AML-193 (cell line): ENCODE results near the gene PTPRT.

ENCODE experiments used
- DNase-seq, 2 experiments: peaks; one replicate each; lab custom pipeline; 2025; lab: John Stamatoyannopoulos, UW

The PTPRT gene

DNA sequence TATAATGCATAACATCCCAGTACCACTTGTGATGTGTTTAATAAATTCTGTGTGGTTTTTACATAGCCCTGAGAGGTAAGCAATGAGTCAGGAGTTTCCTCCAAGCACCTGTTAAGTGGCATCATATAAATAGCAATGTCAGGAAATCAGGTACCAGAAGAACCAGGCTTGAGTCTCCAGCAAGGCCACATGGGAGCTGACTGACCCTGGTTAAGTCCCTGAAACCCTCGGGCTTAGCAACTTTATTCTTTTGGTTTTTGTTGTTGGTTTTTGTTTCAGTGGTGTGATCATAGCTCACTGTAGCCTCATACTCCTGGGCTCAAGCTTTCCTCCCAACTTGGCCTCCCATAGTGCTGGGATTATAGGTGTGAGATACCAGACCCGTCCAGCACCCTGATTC lies 70.0 kb downstream of the PTPRT start:
- no peak for DNase-seq

- DNase-seq, result no peak
Observed at GRCh38 chr20:43102394-43102793, 87.3 kb downstream of the PTPRT start.

- no peak for DNase-seq
Observed at GRCh38 chr20:43096931-43097260, 92.8 kb downstream of the PTPRT start.

DNA sequence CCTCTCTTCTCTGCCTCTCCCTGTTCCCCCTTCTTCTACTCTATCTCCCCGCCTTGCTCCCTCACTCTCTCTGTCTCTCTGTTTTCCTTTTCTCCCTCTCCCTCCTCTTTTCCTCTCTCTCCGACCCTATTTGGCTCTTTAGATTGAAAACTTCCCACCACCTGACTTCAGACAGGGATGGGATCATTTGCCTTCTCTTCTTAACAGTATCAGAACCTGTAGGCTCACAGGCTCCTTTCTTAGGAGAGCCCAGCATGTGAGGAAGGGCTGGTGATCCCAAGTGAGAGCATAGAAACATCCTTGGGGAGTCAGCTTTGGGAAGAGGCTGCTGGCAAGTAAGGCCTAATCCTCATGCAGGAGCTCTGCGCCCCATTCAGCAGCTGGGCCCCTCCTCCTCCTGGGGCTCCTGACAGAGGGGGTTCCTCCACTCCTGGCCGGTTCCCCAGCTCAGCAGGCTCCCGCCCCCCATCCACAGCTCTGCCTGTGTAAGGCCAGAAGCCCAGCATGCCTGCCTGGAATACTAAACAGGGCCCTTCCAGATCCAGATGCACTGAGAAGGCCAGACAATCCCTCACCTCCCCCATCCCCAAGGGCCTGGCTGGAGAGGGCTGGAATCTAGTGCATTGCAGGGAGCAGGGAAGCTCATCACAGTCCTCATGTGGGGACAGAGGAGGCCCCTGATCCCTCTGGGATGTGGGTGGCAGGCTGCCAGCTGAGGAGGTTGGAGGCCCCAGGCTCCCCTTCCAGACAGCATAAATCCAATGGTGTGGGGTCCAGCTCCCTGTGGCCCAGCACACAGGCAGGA lies 93.4 kb downstream of the PTPRT start:
- no peak for DNase-seq

GRCh38 chr20:43095034-43095433 lies 94.7 kb downstream of the PTPRT start:
- DNase-seq, result no peak

DNA sequence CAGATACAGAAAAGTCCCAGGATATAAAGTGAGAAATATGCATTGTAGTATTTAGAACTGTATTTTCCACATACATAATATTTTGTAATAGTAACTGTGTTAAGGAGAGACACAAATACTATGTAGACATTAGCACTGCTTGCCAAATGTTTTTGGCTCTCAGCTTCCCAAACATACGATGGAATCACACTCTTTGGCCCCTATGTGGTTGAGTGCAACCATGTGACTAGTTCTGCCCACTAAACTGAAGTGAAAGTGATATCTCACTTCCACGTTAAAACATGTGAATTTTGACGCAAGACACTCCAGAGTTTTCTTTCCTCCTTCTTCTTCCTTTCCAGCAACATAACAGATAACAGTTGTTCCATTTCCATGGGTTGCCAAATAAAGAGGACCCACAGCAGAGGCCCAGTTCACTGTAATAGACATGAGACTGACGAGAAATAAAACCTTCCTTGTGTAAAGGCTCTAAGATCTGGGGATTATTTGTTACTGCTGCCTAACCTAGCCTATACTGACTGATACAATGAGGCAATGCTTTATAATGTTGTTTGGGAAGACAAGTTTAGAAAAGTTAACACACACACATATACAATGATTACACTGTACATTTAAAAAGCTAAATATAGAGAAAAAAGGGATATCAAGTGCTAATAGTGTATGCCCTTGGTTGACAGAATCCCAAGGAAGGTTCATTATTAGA lies 97.2 kb downstream of the PTPRT start:
- no peak for DNase-seq

DNA sequence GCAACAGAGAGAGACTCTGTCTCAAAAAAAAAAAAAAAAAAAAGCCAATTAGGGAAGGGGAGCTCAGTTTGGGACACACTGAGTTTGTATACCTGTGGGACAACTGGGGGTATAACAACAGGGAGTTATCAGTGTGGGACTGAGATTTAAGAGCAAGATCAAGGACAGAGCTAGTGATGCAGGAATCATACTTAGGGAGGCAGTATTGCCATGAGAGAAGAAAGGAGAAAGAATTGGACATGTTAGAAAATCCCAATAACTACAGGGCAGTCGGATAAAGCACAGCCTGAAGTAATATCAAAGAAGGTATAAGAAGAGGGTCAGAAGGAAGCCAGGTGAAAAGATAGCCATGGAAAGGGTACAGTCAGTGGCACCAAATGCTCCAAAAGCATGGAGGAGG lies 121.2 kb downstream of the PTPRT start:
- no peak for DNase-seq

DNA sequence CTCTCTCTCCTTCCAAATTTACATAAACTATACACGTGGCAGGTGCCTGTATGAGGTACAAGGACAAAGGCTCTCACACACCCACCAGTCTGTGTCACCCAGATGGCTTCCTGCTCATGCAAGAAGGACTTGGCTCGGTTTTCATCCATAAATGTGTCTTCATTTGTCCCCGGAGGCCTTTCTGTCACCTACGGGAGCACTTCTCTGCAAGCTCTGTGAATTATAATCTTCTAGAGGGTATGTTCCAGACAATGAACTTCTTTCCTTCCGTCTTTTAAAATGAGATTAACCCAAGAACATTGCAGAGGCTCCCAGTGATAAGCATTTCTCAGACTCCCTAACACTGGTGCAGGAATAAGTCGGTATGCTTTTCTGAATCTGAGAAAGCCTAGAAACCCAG lies 123.6 kb downstream of the PTPRT start:
- DNase-seq, result no peak

DNA sequence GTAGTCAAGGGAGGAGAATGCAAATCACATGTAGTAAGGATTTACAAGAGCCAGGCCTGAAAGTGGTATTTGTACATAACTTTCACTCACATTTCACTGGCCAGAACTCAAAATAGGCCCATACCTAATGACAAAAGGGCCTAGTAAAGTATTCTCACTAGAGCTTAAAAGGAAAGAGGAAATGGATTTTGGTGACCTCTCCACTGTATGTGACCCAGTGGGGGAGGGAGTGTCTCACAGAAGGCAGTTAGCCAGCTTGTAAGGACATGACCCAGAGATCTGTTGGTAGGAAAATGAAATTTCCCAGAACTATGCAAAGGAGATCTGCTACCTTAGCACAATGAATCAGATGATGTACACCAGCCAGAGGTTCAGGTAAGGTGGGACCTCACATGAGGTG lies 124.4 kb downstream of the PTPRT start:
- DNase-seq, result no peak

DNA sequence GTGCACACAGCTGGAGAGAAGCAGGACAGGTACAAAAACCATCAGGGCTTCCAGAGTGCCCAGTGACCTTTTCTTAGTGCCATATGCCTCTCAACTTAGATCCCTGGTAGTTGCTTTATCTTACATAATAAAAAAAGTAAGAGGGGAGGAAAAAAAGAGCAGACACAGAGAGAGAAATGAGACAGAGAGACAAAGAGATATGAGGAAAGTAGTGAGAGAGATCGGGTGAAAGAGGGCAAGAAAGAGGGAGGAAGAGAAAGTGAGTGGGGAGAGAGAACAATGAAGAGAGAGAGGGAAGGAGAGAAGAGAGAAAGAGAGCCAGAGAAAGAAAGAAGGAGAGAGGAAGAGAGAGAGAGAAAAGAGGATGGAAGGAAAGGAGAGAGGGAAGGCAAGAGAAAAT lies 131.6 kb downstream of the PTPRT start:
- DNase-seq, result no peak

DNA sequence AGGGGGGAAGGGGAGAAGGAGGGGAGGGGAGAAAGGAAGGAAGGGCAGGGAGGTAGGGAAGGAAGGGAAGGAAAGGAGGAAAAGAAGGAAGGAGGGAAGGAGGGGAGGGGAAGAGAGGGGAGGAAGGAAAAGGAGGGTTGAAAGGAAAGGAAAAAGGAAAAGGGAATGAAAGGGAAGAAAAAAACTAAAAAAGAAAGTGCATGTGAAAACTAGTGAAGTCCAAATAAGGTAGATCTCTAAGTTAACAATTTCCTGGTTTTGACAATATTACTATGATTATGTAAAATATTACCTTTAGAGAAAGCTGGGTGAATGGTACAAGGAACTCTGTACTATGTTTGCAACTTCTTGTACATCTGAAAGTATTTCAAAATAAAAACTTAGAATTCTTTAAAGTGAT lies 132.4 kb downstream of the PTPRT start:
- no peak for DNase-seq

- no peak for DNase-seq
Observed at GRCh38 chr20:43055181-43055884, 134.4 kb downstream of the PTPRT start.

DNA sequence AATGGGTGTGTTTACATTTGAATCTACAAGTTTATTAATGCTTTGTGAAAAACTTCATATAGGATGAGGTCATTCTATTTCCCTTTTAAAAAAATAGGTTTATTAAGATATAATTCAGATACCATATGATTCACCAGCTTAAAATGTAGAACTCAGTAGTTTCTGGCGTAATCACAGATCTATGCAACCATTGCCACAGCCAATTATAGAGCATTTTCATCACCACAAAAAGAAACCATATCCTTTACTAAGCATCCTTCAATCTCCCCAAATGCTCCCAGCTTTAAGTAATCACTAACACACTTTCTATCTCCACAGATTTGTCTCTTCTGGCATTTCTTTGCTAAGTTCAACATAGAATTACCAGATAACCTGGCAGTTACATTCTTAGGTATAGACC lies 137.2 kb downstream of the PTPRT start:
- DNase-seq, result no peak

GRCh38 chr20:43046966-43047365 lies 142.7 kb downstream of the PTPRT start:
- DNase-seq, result no peak

- DNase-seq, result no peak
Observed at GRCh38 chr20:43043887-43044286, 145.8 kb downstream of the PTPRT start.

DNA sequence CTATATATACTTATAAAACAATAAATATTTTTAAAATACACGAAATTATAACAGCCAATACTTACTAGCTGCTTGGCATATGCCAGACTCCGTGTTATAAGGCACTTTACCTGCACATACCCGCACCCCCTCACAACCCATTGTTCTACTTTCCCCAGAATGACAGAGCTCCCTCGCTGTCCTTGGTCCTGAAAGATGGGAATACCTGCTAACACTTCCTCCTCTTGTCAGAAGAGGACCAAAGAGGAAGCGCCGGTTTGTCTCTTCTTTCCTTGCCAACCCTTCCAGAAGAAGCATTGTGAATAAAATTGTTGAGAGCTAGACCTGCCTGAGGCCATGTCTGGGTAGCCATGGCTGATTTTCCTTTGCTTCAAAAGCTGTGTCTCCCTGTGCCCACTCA lies 149.3 kb downstream of the PTPRT start:
- no peak for DNase-seq

DNA sequence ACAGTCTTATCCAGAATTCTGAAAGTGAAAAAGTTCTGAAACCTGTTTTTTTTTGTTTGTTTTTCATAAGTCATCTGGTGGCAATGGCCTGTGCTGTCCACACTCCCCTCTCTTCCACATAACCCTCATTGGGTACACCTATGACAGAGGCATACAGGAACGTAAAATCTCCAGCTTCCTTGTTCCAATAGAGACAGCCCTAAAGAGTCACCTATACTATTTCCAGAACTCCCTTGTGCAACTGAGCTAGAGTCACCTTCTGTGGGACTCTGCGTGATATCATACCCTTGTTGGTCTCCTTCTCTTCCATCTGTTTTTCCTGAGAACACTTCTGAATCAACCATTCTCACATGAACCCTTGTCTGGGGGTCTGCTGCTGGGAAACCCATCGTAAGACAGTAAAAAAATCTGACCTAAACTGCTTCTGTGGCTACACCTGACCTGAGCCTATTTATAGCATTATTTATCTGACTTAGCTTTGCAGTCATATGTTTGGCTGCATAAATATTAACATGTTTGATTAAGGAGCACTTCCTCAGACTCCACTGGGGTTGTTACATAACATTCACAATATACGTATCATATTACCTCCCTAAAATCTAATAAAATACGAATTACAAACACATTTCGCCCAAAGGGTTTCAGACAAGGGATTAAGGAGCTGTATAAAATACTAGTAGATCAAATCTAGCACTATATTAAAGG lies 151.9 kb downstream of the PTPRT start:
- no peak for DNase-seq

DNA sequence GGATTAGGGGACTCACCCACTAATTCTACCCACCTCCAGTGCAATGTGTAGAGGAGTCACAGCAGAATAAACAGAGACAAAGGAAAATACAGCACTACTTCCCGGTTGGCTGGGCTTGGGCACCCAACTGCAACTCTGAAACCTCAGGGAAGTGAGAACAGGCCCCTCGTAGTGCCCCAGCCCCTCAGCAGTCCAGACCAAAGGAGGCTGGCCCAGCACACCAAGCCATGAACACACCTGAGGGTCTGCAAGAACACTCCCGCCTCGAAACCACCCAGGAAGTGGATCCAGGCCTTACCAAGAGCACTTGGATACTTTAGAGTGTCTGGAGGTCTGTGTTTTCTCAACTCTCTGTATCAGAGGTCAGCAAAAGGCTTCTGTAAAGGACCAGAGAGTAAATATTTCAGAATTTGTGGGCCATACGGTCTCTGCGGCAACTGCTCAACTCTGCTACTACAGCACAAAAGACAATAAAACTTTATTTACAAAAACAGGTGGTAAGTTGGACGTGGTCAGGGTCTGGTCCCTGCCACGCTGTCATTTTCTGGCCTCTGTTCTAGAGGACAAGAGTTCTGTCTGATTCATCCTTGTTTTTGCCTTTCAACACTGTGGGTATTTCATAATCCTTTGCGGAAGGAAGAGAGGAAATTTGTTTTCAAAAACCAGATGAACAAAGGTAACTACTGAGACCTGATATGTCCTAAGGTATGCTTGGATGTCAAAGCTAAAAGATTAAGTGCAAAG lies 154.6 kb downstream of the PTPRT start:
- DNase-seq, result no peak

GRCh38 chr20:43032459-43032858 lies 157.2 kb downstream of the PTPRT start:
- no peak for DNase-seq

DNA sequence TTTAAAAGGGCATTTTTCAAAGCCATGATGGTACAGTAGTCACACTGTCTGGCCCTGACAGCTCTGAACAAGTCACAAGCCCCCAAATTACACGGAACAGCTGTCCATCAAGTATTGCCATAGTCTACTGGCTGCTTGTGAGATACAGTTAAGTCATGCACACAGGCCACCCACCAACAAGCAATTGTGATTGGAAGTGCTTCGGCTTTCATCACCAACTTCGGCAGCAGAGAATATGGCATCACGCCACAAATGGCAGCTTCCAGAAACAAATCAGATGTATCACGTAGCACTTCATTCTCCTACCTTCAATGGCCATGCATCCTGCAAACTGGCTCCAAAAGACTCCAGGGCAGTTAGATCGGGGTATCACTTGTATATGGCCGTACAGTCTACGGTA lies 160.5 kb downstream of the PTPRT start:
- no peak for DNase-seq

DNA sequence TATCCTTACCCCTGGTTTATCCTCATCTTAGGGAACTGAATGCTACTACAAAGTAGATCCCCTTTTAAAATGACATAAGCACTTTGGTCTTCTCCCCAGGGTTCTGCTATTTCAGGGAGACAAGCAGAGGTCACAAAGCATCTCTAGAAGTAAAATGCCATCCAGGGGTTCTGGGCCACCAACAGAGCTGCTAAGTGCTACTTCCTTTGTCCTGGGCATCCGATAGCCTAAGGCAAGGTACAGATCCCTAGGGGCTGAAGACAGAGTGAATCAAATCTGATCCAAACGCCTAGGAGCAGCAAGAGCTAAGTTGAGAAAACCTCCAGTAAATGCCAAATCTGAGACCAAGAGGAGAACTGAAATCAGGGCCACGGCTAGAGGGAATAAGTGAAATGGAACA lies 161.2 kb downstream of the PTPRT start:
- no peak for DNase-seq

DNA sequence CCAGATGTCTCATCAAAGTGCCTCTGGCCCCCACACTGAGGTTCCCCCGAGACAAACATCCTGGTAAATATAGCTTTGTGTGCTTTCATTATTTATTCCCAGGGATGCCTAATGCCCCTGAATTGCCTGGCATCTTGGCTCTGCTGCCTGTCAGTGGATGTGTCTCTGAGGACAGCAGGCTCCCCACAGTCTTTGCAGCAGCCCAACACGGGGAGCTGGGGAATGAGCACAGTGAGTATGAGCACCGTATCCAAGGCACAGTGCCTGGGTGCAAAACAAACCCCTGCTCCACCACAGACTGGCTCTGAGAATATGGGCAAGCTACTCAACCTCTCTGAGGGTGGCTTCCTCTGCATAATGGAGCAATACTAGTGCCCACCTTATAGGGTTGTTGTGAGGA lies 165.9 kb downstream of the PTPRT start:
- DNase-seq, result no peak
